Neural cell (in vitro differentiated cells): ENCODE measurements around the gene SLC22A3.

Experiments
- CTCF ChIP-seq: fragments of 450-650 bp; IDR thresholded peaks from 2 replicates; pipeline ENCODE4 v1.5.1; 2014; ENCODE audit warnings: antibody characterized with exemption, mild to moderate bottlenecking, moderate library complexity; ENCODE audit not compliant: poor library complexity, severe bottlenecking
- EZH2 ChIP-seq: fragments of 200-600, 300-800 bp; shearing (Covaris generic), sonication (generic); IDR thresholded peaks from 2 replicates; pipeline ENCODE4 v1.6.1; 2014; ENCODE audit warnings: antibody characterized with exemption, low read length, borderline replicate concordance, mild to moderate bottlenecking; ENCODE audit not compliant: insufficient read depth, poor library complexity, severe bottlenecking
- MXI1 ChIP-seq: fragments of 450-650 bp; conservative IDR thresholded peaks from 2 replicates; pipeline ENCODE4 v1.6.1; 2014; ENCODE audit warnings: antibody characterized with exemption, mild to moderate bottlenecking; ENCODE audit not compliant: poor library complexity, severe bottlenecking
- POLR2AphosphoS5 ChIP-seq: IDR thresholded peaks from 2 replicates; pipeline ENCODE4 v1.6.1; 2012
- RAD21 ChIP-seq: fragments of 450-650 bp; conservative IDR thresholded peaks from 2 replicates; pipeline ENCODE4 v1.6.1; 2014; ENCODE audit warnings: antibody characterized with exemption, mild to moderate bottlenecking, moderate library complexity

DNA sequence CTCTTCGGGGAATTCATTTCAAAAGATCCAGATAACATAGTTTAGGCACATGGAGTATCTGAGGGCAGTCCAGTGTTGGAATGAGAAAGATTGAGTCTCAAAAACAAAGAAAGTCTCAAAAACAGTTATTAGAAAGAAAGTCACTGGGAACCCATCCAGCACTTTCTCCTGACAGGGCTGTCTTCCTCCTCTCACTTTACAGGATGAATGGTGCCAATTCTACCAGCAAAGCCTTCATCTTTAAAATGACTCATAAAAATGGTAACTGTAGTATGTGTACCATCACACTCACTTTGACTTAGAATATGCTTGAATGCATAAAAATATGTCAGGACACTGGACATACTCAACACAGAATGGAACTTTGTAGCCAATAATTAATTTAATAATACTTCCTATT lies 71.3 kb downstream of the SLC22A3 start:
- TF ChIP-seq CTCF: no peak
- no peak for TF ChIP-seq EZH2
- TF ChIP-seq MXI1: no peak
- TF ChIP-seq POLR2AphosphoS5: no peak
- TF ChIP-seq RAD21: no peak
